ENCODE results near the gene BARD1. TPM values are rescaled to one million over a fixed set of nuclear protein-coding genes. Genes with fewer than 3 reads are reported as not detected.
A peak's percentile ranks its signal among the peaks of the same experiment; 100 is the strongest.

Gene BARD1
- polyA plus RNA-seq, 1 experiment: 4.2 TPM

DNA sequence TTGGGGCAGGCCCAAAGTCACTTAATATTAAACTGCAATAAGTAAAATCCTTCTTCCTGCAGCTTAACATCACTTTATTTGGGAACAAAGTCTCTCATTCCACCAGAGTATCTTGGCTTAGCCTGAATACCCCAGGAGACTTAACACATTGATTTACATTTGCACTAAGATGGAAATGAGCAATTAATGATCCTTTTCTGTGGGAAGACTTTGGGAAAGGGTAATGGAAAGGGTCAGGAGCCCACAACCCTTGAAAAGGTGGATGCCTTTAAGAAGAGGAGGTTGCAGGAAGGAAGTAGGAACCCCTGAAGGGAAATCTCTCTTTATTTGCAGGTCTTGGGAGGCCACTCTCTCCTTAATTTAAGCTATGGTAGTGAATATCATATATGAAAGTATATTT is 28.0 kb upstream of the BARD1 start:
- H3K27ac ChIP-seq (ENCODE audit: low read depth, low read length): no peak overlapping the region
- no peaks in the 10 kb centered on the region for H3K9me3 ChIP-seq (ENCODE audit: control insufficient read depth, insufficient read depth, low read length)
- POLR2A ChIA-PET: no interaction called here
- no peaks in the 10 kb centered on the region for H3K27me3 ChIP-seq (ENCODE audit: control insufficient read depth, insufficient read depth, low read length)
- DNase-seq (ENCODE audit: low read depth, low spot score): no peak
- TF ChIP-seq, protein P1, sequence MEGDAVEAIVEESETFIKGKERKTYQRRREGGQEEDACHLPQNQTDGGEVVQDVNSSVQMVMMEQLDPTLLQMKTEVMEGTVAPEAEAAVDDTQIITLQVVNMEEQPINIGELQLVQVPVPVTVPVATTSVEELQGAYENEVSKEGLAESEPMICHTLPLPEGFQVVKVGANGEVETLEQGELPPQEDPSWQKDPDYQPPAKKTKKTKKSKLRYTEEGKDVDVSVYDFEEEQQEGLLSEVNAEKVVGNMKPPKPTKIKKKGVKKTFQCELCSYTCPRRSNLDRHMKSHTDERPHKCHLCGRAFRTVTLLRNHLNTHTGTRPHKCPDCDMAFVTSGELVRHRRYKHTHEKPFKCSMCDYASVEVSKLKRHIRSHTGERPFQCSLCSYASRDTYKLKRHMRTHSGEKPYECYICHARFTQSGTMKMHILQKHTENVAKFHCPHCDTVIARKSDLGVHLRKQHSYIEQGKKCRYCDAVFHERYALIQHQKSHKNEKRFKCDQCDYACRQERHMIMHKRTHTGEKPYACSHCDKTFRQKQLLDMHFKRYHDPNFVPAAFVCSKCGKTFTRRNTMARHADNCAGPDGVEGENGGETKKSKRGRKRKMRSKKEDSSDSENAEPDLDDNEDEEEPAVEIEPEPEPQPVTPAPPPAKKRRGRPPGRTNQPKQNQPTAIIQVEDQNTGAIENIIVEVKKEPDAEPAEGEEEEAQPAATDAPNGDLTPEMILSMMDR (IDR thresholded peaks at IDR 0.05; ENCODE audit: low read depth, low read length): no peak
- CTCF ChIA-PET: interaction anchor here (0.6 kb wide), 1 partner anchor 13 kb away, joined by 5 read pairs; no protein-coding TSS in a partner anchor
- H3K4me3 ChIP-seq (ENCODE audit: low read depth, low read length): no peak overlapping the region

DNA sequence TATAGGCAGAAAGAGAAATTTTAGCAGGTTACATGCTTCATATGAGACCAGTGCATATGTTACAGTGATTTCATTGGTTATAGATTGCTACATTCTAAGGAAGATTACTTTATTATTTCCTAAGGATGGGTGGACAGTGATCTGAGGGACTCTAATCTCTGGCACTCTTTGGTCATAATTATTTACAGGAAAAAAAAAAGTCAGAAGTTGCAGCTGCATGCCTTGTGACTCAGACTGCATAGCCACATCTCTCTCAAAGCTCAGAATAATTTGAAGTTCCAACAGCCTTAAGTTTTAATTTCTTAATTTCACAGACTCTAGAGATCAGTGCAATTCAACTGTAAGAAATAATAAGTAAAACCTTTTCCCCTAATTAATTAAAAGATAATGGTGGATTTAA is 27.1 kb upstream of the BARD1 start:
- Histone ChIP-seq H3K4me3 (ENCODE audit: low read depth, low read length) (no peak overlapping the region), H3K9me3 (ENCODE audit: control insufficient read depth, insufficient read depth, low read length) (no peaks in the 10 kb centered on the region), H3K27me3 (ENCODE audit: control insufficient read depth, insufficient read depth, low read length) (no peaks in the 10 kb centered on the region), H3K27ac (ENCODE audit: low read depth, low read length) (no peak overlapping the region)
- no peak for DNase-seq (ENCODE audit: low read depth, low spot score)
- TF ChIP-seq, protein P1 (IDR thresholded peaks at IDR 0.05; ENCODE audit: low read depth, low read length): no peak
- POLR2A ChIA-PET: no interaction called here
- CTCF ChIA-PET: interaction anchor here (0.6 kb wide), 2 partner anchors 12 to 433 kb away, joined by 5 to 7 read pairs; no protein-coding TSS in a partner anchor

DNA sequence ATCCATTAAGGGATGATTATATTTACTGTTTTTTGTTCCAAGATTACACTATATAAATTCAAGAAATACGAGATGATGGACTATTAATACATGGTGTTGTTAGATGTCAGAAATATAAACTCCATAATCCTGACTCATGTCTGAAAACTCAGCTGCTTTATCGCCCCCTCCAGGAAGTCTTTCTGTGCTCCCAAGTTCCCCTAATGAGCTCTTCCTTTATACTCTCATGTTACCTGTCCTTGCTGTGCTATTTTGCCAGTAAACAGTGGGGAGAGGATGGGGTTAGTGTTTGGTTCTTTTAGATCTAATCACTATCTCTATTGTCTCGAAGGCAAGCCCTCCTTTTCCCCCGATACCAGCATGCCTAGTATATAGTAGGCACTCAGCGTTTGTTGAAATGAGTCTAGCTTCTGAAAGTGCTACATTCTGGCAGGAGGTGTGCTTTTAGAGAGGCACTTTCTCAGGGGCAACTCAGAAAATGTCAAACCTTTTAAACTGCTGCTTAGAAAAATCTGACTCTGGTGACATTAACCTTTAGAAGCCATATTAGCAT is 21.4 kb upstream of the BARD1 start:
- ChIA-PET CTCF (interaction anchor here (0.6 to 2.2 kb wide), 4 partner anchors 9 to 1336 kb away, joined by 3 to 4 read pairs (median 4); no protein-coding TSS in a partner anchor), POLR2A (no interaction called here)
- Histone ChIP-seq H3K9me3 (ENCODE audit: control insufficient read depth, insufficient read depth, low read length) (no peaks in the 10 kb centered on the region), H3K4me3 (ENCODE audit: low read depth, low read length) (no peak overlapping the region), H3K27me3 (ENCODE audit: control insufficient read depth, insufficient read depth, low read length) (no peaks in the 10 kb centered on the region), H3K27ac (ENCODE audit: low read depth, low read length) (no peak overlapping the region)
- no peak for DNase-seq (ENCODE audit: low read depth, low spot score)
- TF ChIP-seq, protein P1 (IDR thresholded peaks at IDR 0.05; ENCODE audit: low read depth, low read length): peak; percentile 54

DNA sequence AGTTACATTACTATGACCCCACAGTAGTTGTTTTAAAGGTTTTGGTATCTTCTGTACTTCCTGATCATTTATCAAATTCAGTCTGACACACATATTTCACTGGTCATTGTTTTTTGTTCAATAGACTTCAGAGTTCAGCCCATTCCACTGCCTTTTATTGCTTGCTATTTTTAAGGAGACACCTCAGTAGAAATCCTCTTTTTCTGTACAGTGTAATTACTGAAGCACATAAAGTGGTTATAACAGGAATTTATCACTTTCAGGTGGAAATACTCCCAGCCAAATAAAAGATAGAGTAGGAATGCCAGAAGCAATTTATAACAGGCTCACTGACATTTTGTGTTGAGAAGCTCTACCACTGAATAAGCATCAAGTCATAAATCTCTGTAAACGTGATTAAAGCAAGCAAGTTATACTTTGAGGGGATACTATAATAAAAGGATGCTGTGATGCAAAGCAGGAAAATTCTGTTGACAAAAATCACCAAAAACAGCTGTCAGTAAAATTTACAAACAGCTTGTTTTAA is 6.6 kb upstream of the BARD1 start:
- H3K27me3 ChIP-seq (ENCODE audit: control insufficient read depth, insufficient read depth, low read length): no peaks in the 10 kb centered on the region
- TF ChIP-seq, protein P1 (IDR thresholded peaks at IDR 0.05; ENCODE audit: low read depth, low read length): no peak
- CTCF ChIA-PET: no interaction called here
- H3K4me3 ChIP-seq (ENCODE audit: low read depth, low read length): no peak overlapping the region
- H3K27ac ChIP-seq (ENCODE audit: low read depth, low read length): no peak overlapping the region
- H3K9me3 ChIP-seq (ENCODE audit: control insufficient read depth, insufficient read depth, low read length): no peaks in the 10 kb centered on the region
- POLR2A ChIA-PET: no interaction called here
- no peak for DNase-seq (ENCODE audit: low read depth, low spot score)

DNA sequence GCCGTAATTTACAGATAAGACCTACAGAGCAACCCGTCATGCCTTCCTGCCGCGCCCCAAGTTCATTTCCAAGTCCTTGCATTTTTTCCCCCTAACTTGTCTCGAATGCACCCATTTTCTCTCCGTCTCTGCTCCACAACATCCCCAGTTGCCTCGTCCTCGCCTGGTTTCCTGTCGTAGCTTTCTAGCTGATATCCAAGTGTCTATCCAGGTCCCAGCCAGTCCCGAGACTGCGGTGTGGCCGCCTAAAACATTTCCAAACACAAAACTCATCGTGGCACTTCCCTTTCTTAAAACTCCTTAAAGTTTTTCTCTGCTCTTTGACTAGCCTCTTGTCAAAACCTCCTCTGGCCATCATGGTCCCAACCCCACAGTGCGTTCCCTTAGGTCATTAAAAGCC is 1.2 kb upstream of the BARD1 start:
- DNase-seq (ENCODE audit: low read depth, low spot score): no peak
- CTCF ChIA-PET: interaction anchor here (1.0 kb wide), 1 partner anchor 1120 kb away, joined by 4 read pairs; no protein-coding TSS in a partner anchor
- POLR2A ChIA-PET: interaction anchor here (0.6 kb wide), 1 partner anchor 136 kb away, joined by 6 read pairs; no protein-coding TSS in a partner anchor

More for the DNA sequence above, 1.2 kb upstream of the BARD1 start:
- Histone ChIP-seq H3K27me3 (ENCODE audit: control insufficient read depth, insufficient read depth, low read length) (no peaks in the 10 kb centered on the region), H3K4me3 (ENCODE audit: low read depth, low read length) (peak overlapping the region; percentile 70), H3K9me3 (ENCODE audit: control insufficient read depth, insufficient read depth, low read length) (no peaks in the 10 kb centered on the region; the same call in 1 of the 2 replicates), H3K27ac (ENCODE audit: low read depth, low read length) (no peak overlapping the region)
- TF ChIP-seq, protein P1 (IDR thresholded peaks at IDR 0.05; ENCODE audit: low read depth, low read length): no peak

All from AG04450 (cell line).